NCI-H2029 treated with DMSO at 0.1 percent for 48 hours (cell line): Measurements from ENCODE around the gene PGAP2.
A peak's percentile ranks its signal among the peaks of the same experiment; 100 is the strongest.
"Not testable (repeated sequence)": the region's sequence is repeated elsewhere in the genome, so short reads cannot be mapped to it uniquely, and the experiment has no call there.

ENCODE experiments used
- DNase-seq: peaks from one replicate; lab custom pipeline; 2025; lab: John Stamatoyannopoulos, UW

Gene PGAP2

GRCh38 chr11:3803726-3804495, 4.4 kb upstream of the PGAP2 start:
- DNase-seq: no peak

GRCh38 chr11:3808861-3809623, 682 bp downstream of the PGAP2 start:
- peak; percentile 38 for DNase-seq

GRCh38 chr11:3809624-3809928, 1.2 kb downstream of the PGAP2 start:
- DNase-seq: no peak

GRCh38 chr11:3810446-3810845, 2.1 kb downstream of the PGAP2 start:
- no peak for DNase-seq

GRCh38 chr11:3810951-3811350, 2.6 kb downstream of the PGAP2 start:
- no peak for DNase-seq

GRCh38 chr11:3814832-3815231, 6.5 kb downstream of the PGAP2 start:
- not testable (repeated sequence) for DNase-seq

GRCh38 chr11:3815845-3816244, 7.5 kb downstream of the PGAP2 start:
- DNase-seq: no peak

- DNase-seq: no peak
These were observed 8.3 kb downstream of the PGAP2 start for GRCh38 chr11:3816673-3817072.

GRCh38 chr11:3817181-3817800, 8.9 kb downstream of the PGAP2 start:
- DNase-seq: no peak

GRCh38 chr11:3820971-3821370, 12.6 kb downstream of the PGAP2 start:
- DNase-seq: no peak

GRCh38 chr11:3822312-3822711, 14.0 kb downstream of the PGAP2 start:
- DNase-seq: no peak

GRCh38 chr11:3823303-3823702, 14.9 kb downstream of the PGAP2 start:
- DNase-seq: no peak

GRCh38 chr11:3823762-3824506, 15.6 kb downstream of the PGAP2 start:
- no peak for DNase-seq

- no peak for DNase-seq
These were observed 16.5 kb downstream of the PGAP2 start for GRCh38 chr11:3824714-3825472.

GRCh38 chr11:3825473-3826154, 17.3 kb downstream of the PGAP2 start:
- no peak for DNase-seq

GRCh38 chr11:3826721-3827120, 18.4 kb downstream of the PGAP2 start:
- no peak for DNase-seq

- DNase-seq: no peak
These were observed 19.2 kb downstream of the PGAP2 start for GRCh38 chr11:3827434-3828186.

- DNase-seq: no peak
These were observed 21.7 kb downstream of the PGAP2 start for GRCh38 chr11:3830088-3830487.

- no peak for DNase-seq
These were observed 22.4 kb downstream of the PGAP2 start for GRCh38 chr11:3830730-3831129.
